Endothelial cell of hepatic sinusoid (primary cell): Measurements from ENCODE around the gene RNF168.
"Not testable (repeated sequence)": the region's sequence is repeated elsewhere in the genome, so short reads cannot be mapped to it uniquely, and the experiment has no call there.

ENCODE experiments used
- in situ Hi-C: cut with HindIII; loops from 2 replicates; pipeline ENCODE4 v1.10.0; 2017; ENCODE audit warnings: low sequenced_read_pairs

The RNF168 gene

GRCh38 chr3:196503196-196504076 is at the start of gene RNF168:
Gene RNF168 (minus strand): TSS chr3:196503768. CDS start chr3:196503173, 595 bp downstream.
- in situ Hi-C loops: no loop called here

- in situ Hi-C loops: no loop called here
Observed at GRCh38 chr3:196552253-196552652, 48.7 kb upstream of the RNF168 start.

- in situ Hi-C loops: not testable (repeated sequence)
Observed at GRCh38 chr3:196550172-196550571, 46.6 kb upstream of the RNF168 start.

GRCh38 chr3:196549312-196549711 is 45.7 kb upstream of the RNF168 start:
- in situ Hi-C loops: not testable (repeated sequence)

GRCh38 chr3:196547067-196547466 is 43.5 kb upstream of the RNF168 start:
- in situ Hi-C loops: no loop called here

- in situ Hi-C loops: no loop called here
Observed at GRCh38 chr3:196546537-196546936, 43.0 kb upstream of the RNF168 start.

GRCh38 chr3:196544491-196544992 is 41.0 kb upstream of the RNF168 start:
- in situ Hi-C loops: no loop called here

- in situ Hi-C loops: no loop called here
Observed at GRCh38 chr3:196541684-196542445, 38.3 kb upstream of the RNF168 start.

- in situ Hi-C loops: no loop called here
Observed at GRCh38 chr3:196537319-196537984, 33.9 kb upstream of the RNF168 start.

- in situ Hi-C loops: loop anchor here (5.0 kb wide), 2 partner anchors 74 to 154 kb away; no protein-coding TSS in a partner anchor
Observed at GRCh38 chr3:196533260-196533681, 29.7 kb upstream of the RNF168 start.

- in situ Hi-C loops: loop anchor here (5.0 kb wide), 2 partner anchors 76 to 156 kb away; no protein-coding TSS in a partner anchor
Observed at GRCh38 chr3:196531418-196531817, 27.9 kb upstream of the RNF168 start.

GRCh38 chr3:196528639-196529233 is 25.2 kb upstream of the RNF168 start:
- in situ Hi-C loops: no loop called here

- in situ Hi-C loops: no loop called here
Observed at GRCh38 chr3:196525141-196525540, 21.6 kb upstream of the RNF168 start.

- in situ Hi-C loops: loop anchor here (5.0 kb wide), 1 partner anchor 272 kb away; no protein-coding TSS in a partner anchor
Observed at GRCh38 chr3:196524527-196524926, 21.0 kb upstream of the RNF168 start.

- in situ Hi-C loops: loop anchor here (5.0 kb wide), 1 partner anchor 272 kb away; no protein-coding TSS in a partner anchor
Observed at GRCh38 chr3:196523841-196524240, 20.3 kb upstream of the RNF168 start.

- in situ Hi-C loops: loop anchor here (5.0 kb wide), 1 partner anchor 269 kb away; no protein-coding TSS in a partner anchor
Observed at GRCh38 chr3:196521291-196521690, 17.7 kb upstream of the RNF168 start.

- in situ Hi-C loops: loop anchor here (5.0 to 10.0 kb wide), 2 partner anchors 267 to 365 kb away; no protein-coding TSS in a partner anchor
Observed at GRCh38 chr3:196519718-196520082, 16.1 kb upstream of the RNF168 start.

GRCh38 chr3:196518966-196519717 is 15.6 kb upstream of the RNF168 start:
- in situ Hi-C loops: loop anchor here (10.0 kb wide), 1 partner anchor 366 kb away; no protein-coding TSS in a partner anchor

- in situ Hi-C loops: loop anchor here (10.0 kb wide), 1 partner anchor 367 kb away; no protein-coding TSS in a partner anchor
Observed at GRCh38 chr3:196517919-196518318, 14.4 kb upstream of the RNF168 start.
